GM12873 (cell line): ENCODE results near the gene GNB1L.

ENCODE experiments used
- TF ChIP-seq, protein P1 (sequence below): IDR thresholded peaks from 2 replicates; pipeline ENCODE4 v1.5.1; 2012; ENCODE audit warnings: low read depth, mild to moderate bottlenecking, moderate library complexity, low read length, control low read depth; ENCODE audit not compliant: insufficient read depth; ENCODE audit errors: missing control alignments

GNB1L gene

DNA sequence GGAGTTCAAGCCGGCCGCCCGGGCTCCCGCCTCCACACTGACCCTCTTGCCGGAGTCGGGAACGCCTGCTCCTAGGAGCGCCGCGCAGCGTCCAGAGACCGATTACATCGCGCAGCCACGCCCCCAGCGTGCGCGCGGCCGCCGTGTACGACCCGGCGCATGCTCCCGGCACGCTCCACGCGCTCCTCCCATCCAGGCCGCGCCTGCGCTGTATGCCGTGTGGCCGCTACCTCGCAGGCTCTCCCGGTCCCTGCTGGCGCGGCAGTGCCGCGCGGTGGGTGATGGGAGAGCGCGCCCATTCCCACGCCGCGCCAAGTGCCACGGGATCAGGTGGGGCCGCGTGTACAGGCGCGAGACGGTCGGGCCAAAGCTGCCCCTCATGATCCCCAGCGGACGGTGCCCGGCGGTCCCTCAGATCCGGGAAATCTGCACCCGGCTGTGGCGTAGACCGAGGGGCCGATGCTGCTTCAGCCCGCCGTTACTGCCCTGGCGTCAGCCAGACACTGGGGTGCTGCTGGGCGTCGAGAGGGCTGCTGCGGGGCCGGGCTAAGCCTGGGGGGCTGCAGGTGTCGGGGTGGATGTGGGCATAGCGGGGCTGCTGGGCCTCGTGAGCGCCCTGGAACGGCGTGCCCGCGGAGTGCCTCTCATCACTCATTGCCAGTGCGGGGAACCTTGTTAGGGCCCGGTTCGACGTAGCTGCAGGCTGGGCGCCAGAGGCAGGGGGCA is at the start of gene GNB1L, which contains the start of gene RTL10:
Gene GNB1L (minus strand): TSS at position 97 of the 726 bp plus-strand sequence. CDS start 33,519 bp downstream, outside the sequence.
Gene RTL10 (minus strand): TSS at position 97 of the 726 bp plus-strand sequence. CDS start 2,613 bp downstream, outside the sequence.
- TF ChIP-seq, protein P1, sequence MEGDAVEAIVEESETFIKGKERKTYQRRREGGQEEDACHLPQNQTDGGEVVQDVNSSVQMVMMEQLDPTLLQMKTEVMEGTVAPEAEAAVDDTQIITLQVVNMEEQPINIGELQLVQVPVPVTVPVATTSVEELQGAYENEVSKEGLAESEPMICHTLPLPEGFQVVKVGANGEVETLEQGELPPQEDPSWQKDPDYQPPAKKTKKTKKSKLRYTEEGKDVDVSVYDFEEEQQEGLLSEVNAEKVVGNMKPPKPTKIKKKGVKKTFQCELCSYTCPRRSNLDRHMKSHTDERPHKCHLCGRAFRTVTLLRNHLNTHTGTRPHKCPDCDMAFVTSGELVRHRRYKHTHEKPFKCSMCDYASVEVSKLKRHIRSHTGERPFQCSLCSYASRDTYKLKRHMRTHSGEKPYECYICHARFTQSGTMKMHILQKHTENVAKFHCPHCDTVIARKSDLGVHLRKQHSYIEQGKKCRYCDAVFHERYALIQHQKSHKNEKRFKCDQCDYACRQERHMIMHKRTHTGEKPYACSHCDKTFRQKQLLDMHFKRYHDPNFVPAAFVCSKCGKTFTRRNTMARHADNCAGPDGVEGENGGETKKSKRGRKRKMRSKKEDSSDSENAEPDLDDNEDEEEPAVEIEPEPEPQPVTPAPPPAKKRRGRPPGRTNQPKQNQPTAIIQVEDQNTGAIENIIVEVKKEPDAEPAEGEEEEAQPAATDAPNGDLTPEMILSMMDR = peak; percentile 6

DNA sequence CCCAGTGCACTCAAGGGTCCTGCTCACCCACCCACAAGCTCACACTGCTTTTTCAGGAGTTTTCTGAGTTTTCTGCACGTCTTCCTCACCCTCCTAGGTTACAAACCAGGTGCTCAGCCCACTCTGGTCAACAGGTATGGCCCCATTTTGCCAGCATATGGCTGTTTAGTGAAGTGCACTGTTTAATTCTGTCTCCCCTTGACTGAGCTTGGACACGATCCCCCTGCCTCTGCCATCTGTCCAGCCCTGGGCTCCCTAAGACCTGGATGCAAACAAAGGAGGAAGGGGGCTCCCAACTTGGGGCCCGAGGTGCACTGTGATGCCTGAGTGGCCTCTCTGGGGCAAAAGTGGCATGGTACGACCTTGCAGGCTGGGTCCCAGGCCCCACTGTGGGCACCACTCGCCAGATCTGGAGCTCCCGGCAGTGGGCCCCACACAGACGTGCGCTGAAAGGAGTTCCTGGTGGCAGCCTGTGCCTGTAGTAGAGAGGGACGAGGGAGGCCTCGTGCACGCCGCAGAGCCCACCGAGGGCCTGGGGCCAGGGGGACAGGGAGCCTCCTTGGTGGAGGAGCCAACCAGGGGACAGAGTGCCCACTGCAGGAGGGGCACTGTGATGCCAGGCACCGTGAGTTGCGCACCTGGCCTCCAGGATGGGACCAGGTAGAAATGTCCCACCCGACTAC is 49.6 kb upstream of the GNB1L start:
- TF ChIP-seq, protein P1 = no peak

- TF ChIP-seq, protein P1 = no peak
Observed at GRCh38 chr22:19903513-19903912, 48.8 kb upstream of the GNB1L start.

- TF ChIP-seq, protein P1 = no peak
Observed at GRCh38 chr22:19903031-19903430, 48.4 kb upstream of the GNB1L start.

- TF ChIP-seq, protein P1 = no peak
Observed at GRCh38 chr22:19902245-19902715, 47.6 kb upstream of the GNB1L start.

DNA sequence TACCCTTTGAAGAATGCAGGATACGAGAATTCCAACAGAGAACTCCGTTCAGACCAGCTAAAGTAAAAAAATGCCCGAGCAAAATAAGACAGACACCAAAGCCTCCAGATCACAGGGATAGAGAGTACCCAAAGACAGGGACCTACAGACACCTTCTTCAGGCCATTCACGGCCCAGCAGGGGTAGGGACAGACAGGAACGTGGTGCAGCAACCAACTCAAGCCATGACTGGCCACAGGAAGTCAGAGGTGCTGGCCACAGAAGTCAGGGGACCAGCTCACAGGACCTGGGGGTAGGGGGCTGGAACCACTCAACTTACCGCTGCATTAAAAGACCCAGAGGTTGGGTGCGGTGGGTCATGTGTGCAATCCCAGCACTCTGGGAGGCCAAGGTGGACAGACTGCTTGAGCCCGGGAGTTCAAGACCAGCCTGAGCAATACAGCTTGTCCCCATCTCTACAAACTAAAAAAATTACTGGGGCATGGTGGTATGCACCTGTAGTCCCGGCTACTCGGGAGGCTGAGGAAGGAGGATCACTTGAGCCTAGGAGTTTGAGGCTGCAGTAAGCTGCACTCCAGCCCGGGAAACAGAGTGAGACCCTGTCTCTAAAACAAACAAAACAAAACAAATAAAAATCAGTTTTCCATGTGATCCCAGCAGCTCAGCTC is 47.0 kb upstream of the GNB1L start:
- TF ChIP-seq, protein P1 = no peak
